NCI-H2196 treated with DMSO at 0.1 percent for 48 hours (cell line): ENCODE results near the gene BARX2.

Source experiments
- DNase-seq: peaks from one replicate; lab custom pipeline; 2025; ENCODE audit not compliant: unreplicated experiment; lab: John Stamatoyannopoulos, UW

BARX2 gene

GRCh38 chr11:129435499-129436245, 60.0 kb downstream of the BARX2 start:
- DNase-seq, result no peak

DNA sequence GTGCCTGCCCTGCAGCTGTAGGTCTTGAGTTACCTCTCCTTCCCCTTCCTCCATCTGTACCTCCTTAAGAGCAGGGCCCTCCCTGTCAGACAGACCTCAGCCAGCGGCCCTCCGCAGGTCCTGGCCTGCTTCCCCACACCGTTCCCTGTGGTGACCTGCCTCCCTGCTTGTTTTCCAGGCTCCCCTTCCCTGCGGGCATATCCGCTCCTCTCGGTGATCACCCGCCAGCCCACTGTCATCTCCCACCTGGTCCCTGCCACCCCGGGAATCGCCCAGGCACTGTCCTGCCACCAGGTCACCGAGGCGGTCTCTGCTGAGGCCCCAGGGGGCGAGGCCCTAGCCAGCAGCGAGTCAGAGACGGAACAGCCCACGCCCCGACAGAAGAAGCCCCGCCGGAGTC, 60.9 kb downstream of the BARX2 start:
- no peak for DNase-seq

DNA sequence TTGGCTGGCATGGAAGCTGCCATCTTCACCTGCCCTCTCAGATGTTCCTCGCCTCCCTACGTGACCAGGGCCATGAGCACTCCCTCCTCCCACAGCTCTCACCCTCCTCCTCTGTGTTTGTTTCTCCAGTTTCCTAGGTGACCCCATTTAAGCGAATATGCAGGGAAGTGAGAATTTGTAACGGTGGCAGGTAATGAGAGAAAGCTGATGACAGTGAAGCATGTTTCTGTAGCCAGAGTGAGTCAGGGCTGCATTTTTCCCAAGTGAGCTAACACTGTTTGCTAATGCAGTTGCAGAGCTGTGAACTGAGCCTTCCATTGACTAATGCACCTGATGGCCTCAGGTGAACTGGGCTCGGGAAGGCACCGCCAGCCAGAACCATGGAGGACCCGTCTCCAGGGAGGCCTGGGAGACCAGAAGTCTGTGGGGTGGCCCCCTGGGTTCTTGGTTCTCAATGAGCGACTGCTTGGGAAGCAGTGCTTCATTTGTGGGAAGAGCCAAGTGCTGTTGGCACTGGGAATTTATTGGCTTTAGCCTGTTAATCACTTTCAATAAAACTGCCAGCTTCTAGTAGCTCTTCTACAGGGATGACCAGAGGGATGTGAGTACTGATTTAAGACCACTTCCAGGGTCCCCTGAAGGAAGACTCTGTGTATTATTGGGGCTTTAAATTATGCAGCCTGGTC, 64.5 kb downstream of the BARX2 start:
- peak; percentile 60 for DNase-seq

- no peak for DNase-seq
Observed at GRCh38 chr11:129442171-129442570, 66.5 kb downstream of the BARX2 start.

DNA sequence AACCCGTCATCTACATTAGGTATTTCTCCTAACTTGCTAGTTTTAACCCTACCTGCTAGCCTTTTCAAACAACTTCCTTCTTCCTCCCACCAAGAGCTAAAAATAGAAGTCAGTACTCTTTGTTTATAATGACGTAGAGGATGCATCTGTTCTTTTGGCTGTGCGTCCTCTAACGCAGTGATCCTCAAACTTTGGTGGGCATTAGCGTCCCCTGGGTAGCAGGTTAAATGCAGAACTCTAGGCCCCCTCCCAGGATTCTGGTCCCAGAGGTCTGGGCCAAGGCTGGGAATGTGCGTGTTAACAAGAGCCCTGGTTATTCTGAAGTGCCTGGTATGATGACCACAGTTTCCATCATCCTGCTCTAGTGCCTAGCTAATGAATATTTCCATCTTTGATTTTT, 67.6 kb downstream of the BARX2 start:
- no peak for DNase-seq

DNA sequence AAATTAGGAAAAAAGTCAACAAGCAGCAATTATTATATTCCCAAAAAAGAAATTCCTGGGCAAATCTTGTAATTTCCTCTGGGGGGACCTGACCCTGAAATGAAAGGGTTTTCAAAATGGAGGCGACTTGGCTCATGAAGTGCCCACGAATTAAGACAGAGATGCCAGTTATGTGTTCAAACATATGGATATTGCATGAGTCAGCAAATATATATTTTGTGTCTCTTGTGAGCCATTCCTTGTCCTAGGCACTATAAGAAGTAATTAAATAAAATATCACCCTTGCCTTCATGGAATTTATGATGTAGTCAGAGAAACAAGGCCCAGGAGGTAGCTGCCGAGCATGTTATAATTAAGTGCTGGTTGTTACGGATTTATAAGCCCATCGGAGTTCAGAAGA, 68.6 kb downstream of the BARX2 start:
- DNase-seq, result no peak

DNA sequence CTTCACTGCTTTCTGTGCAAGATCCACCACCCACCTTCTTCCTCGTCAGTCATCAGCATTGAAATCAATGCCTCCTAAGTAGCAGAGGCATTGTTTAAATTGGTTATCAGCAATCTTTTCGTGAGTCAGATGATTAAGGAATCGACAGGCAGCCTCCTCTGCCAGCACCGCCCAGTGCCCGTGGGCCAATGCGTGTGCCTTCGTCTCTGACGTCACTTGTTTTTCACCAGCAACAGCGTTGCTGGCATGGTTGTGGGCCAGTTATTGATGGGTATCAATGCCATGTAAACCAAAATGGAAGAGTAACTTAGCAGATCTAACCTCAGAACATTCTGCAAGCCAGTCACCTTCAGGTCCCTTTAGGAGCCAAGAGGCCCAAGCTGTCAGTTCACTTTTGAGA, 69.6 kb downstream of the BARX2 start:
- DNase-seq, result no peak

GRCh38 chr11:129446572-129446971, 70.9 kb downstream of the BARX2 start:
- no peak for DNase-seq

- no peak for DNase-seq
Observed at GRCh38 chr11:129447654-129448239, 72.1 kb downstream of the BARX2 start.

DNA sequence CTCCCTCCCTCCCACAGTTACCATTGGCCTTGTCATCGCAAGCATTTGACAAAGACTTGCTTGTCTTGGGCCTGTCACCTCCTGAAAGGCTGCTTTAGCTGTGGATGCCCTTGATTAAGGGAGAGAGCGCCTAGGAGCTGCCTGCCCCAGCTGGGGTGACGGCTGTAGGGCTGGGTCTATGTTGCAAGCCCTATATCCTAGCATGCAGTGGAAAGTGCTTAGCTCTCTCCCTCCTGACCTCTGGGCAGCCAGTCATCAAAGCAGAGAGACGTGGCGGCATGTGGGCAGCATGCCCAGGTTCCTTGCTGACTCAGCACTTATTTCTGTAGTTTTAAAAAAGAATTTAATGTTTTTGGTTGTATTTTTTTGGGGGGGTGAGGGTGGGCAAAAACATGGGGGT, 75.9 kb downstream of the BARX2 start:
- DNase-seq, result no peak

DNA sequence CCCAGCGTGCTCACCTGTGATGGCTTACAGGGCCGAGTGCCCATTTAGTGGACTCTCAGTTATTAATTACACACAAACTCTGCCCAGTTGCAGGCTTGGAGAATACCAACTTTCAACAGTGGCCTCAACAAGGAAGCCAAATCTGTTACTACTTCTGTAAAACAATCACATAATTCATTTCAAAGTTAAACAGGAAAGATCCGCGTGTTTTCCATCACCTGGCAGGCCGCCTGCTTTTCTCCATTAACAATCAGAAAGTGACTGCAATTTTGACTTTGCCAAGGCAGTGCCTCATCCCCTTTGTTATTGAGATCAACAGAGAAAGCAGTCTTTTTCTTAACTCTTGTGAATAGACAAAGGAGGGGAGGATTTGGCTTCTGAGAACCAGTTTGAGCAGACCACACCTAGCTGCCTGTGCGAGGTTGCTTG, 77.7 kb downstream of the BARX2 start:
- DNase-seq, result no peak

DNA sequence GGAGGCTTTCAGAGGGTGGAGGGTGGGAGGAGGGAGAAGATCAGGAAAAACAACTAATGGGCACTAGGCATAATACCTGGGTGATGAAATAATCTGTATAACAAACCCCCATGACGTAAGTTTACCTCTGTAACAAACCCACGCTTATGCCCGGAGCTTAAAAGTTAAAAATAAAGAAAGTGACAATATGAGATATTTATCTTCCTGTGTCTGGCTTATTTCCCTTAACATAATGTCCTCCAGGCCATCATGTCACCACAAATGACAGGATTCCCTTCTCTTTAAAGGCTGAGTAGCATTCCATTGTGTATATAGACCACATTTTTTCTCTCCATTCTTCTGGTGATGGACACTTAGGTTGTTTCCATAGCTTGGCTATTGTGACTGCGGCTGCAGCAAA, 79.5 kb downstream of the BARX2 start:
- DNase-seq, result no peak

DNA sequence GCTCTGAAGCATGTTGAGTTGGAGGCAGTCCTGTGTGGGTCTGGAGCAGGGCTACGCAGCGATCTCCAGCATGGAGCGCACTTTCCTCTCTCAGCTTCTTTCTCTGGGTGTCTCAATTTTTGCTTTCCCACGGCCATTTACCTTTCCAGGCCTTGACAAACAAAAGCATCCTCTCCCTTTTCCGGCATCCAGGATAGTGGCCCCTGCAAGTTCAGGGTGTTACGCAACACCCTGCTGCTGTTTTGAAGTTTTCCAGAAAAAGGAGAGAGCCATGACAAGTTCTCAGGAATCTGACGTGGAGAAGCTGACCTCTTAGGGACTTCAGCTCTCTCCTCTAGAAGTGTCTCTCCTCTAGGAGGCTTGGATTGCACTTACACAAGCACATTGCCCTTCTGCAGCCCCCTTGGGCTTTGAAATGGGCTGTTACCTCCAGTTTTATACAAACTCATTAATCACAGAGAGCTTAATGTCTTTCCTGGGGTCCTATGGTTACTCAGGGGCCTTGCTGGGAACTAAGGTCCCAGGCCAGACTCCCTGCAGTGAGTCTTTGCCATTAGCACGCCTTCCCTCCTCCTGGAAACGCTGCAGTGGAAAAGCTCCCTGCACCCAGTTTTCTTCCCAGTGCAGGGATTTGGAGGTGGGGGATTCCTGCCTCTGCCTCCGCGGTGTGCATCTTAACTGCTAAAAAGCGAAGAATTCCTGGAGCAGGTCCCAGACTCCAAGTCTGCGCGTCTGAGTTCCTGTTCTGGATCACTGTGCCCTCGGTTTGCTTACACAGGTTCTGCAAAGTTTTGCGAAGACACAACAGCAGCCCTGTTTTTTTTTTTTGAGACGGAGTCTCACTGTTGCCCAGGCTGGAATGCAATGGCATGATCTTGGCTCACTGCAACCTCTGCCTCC, 80.4 kb downstream of the BARX2 start:
- DNase-seq, result no peak

- no peak for DNase-seq
Observed at GRCh38 chr11:129457321-129457720, 81.7 kb downstream of the BARX2 start.

DNA sequence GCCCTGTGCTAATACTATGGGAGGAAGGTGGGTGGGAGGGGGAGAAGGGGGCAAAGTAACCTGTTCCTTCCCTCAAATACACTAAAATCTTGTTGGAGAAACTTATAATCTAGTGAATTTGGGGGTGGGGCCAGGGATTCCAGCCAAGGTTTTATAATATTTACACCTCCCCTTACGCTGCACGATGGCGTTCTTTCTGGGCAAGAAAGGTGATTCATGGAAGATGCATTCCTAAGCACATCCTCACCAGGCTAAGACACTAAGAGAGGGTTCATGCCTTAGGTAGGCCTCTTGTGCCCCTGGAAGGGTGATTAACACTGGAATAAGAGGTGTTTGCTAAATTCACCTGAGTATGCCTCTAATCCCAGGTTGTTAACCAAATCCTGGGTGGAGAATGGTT, 82.6 kb downstream of the BARX2 start:
- no peak for DNase-seq

- no peak for DNase-seq
Observed at GRCh38 chr11:129458756-129459535, 83.3 kb downstream of the BARX2 start.

- DNase-seq, result peak; percentile 68
Observed at GRCh38 chr11:129460714-129461113, 85.1 kb downstream of the BARX2 start.

DNA sequence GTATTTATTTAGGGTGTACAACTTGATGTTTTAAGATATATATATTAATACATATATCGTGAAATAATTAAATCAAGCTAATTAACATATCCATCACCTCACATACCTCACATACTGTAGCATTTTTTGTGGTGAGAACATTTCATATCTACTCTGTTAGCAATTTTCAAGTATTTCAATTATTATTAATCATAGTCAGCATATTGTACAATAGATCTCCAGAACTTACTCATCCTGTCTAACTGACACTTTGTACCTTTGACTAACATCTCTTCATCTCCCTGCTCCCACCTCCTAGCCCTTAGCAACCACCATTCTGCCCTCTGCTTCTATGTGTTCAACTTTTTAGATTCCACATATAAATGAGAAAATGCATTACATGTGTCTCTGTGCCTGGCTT, 108.4 kb downstream of the BARX2 start:
- no peak for DNase-seq

GRCh38 chr11:129489249-129489648, 113.6 kb downstream of the BARX2 start:
- DNase-seq, result no peak

DNA sequence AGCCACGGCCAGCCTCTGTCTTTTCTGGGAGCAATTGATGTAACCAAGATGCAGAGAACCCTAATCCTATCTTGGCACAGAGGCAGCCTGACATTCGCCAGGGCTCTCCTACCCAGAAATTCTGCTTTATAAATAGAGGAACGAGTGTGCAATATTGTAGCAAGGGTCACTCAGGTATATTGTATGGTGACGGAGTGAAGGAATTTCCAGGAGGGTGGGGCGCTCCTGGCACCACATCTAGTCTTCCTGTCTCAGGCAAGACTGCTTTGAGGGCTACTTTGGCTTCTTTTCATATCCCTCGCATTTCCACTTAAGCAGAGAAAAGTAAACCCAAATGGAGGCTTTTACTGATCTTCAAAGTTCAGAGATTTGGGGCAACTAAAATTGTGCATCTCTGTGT, 114.4 kb downstream of the BARX2 start:
- DNase-seq, result no peak

GRCh38 chr11:129493746-129494145, 118.1 kb downstream of the BARX2 start:
- no peak for DNase-seq
